H7 (cell line): Measurements from ENCODE around the gene DKK3. TPM values are rescaled to one million over a fixed set of nuclear protein-coding genes. Genes with fewer than 3 reads are reported as not detected.

Experiments
- DNase-seq: peaks from one replicate; pipeline ENCODE4 v3.0.0; 2012
- H3K27me3 ChIP-seq: 2 replicates; pipeline ENCODE4 v1.6.0; 2011; ENCODE audit warnings: mild to moderate bottlenecking, low read length; ENCODE audit not compliant: control insufficient read depth, insufficient read depth
- H3K36me3 ChIP-seq: replicated peaks from 2 replicates; pipeline ENCODE4 v1.5.1; 2011; ENCODE audit warnings: low read length; ENCODE audit not compliant: control insufficient read depth, insufficient read depth
- H3K4me3 ChIP-seq: 2 replicates; pipeline ENCODE4 v1.5.1; 2011; ENCODE audit warnings: low read depth, mild to moderate bottlenecking, control low read depth, low read length, moderate library complexity; ENCODE audit not compliant: insufficient read depth
- total RNA-seq: library from RNA; depleted of rRNA; stranded (reverse); fragments of >200 nt; shearing (Covaris generic); gene quantifications from 2 replicates; pipeline ENCODE4 v1.2.3, GENCODE V29; 2014

Gene DKK3
- total RNA-seq, 1 experiment from 2014 or later: 15.3 TPM

DNA sequence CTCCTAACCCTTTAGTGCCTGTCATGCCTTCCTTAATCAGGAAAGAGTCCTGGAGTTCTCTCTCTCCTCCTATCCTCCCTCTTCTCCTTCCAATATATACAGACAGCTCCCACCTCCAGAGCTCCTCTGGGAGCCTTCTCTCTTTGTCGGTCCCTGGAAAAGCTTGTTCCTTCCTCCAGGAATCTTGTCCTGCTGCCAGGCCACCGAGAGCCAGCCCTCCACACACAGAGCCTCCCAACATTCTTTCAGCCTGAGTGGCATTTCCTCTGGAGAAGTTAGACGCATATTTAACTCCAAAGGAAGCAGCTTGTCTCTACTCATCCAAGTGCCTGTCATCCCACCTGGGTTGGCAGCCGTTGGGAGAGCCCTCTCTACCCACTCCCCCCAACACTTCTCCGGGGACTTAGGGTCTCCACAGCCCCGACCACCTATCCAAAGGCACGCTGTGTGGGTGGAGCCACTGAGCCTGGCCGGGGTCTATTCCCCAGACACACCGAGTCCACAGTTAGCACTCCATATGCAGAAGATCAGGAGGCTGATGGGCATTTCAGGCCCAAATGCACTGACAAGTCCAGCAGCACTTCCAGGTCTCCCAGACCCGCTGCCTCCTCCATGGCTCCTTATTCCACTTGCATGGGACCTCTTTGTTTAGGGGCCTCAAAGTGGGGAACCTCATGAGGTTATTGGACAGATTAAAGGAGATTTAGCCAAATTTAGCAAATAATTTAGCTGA, 31.1 kb downstream of the DKK3 start:
- H3K27me3 ChIP-seq: no peaks in the 10 kb centered on the region
- no peak overlapping the region for H3K4me3 ChIP-seq
- peak; percentile 51 for DNase-seq
- no peaks in the 10 kb centered on the region for H3K36me3 ChIP-seq

DNA sequence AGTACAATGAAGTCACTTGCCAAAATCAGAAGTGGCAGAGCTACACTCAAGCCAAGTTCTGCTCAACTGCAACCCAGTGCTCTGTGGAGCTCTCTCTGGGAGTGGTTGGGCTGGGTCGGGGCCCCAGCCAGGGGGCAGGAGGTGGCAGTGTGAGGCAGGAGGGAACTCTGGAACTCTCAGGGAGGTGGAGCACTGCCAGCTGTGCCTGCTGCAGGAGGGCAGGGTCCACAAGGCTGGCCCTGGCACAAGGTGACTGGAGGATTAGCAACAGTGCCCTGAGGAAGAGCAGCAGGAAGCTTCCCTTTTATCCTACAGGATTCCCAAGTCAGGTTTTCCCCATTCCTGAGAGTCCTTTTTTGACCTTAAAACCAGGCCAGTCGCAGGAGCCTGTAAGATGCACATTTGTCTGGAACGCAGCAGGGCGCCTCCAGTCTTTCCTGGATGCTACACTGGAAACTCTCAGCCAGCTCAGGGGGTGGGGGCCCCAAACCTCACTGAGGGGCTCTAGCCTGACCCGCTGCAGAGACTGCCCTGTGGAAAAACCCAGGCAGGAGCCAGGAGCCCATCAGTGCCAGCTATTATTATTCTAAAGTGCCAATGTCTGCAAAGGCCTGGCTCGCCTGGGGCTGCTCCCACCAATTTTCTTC, 31.8 kb downstream of the DKK3 start:
- no peaks in the 10 kb centered on the region for H3K27me3 ChIP-seq
- peak; percentile 45 for DNase-seq
- no peak overlapping the region for H3K4me3 ChIP-seq
- no peaks in the 10 kb centered on the region for H3K36me3 ChIP-seq

DNA sequence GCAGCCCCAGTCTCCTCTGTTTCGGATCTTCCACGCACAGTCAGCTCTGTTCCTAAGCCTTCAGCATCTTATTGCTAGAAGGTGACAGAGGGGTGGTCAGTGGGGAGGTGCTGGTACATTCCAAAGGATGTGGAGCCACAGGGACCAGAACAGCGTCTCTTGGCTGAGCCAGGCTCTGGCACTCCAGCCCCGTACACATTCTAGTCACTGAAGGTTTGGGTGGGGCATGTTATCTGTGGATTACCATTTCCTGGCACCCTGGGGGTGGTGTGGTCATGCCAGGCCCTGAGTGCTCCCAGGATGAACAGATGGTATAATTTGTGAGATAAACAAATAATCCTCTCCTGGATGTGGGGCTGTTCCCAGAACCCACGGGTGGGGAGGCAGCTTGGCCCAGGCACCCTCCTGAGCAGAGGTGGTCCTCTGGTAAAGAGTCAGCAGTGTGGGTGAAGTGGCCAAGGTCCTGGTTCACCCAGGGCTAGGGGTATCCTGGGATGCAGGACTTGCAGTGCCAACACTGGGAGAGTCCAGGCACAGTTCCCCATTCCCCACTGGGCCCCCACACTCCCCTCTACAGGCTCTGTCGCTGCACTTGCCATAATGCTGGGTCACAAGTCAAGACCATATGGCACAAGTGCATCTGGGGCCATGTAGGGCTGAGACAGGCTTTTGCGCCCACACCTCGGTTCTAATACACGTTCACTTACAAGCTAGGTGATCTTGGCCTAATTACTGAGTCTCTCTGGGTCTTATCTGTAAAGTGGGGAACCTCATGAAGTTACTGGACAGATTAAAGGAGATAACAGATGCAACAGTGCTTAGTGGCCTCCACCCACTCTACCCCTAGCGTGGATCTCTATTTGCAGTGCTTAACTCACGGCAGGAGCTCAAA, 33.0 kb downstream of the DKK3 start:
- Histone ChIP-seq H3K36me3 (no peaks in the 10 kb centered on the region), H3K27me3 (no peaks in the 10 kb centered on the region), H3K4me3 (no peak overlapping the region)
- DNase-seq: peak; percentile 5

DNA sequence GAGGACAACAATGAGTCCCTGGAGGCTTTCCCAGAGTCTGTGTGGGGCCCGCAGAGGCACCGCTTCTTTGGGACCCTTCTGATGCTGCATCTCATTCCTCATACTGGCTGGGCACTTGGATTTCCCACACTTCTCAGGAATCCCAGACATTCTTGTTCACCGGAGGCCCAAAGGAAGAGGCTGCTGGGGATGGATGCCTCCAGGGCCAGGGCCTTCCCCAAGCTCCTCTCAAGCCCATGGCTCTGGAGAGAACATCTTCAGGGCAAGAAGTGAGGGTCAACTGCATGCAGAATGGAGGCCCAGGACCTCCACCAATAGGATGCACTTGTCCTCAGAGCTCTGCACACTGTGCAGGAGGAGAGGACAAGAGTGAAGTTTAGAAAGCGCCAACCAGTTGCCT, 34.6 kb downstream of the DKK3 start:
- H3K36me3 ChIP-seq: no peaks in the 10 kb centered on the region
- peak; percentile 6 for DNase-seq
- no peaks in the 10 kb centered on the region for H3K27me3 ChIP-seq
- H3K4me3 ChIP-seq: no peak overlapping the region

DNA sequence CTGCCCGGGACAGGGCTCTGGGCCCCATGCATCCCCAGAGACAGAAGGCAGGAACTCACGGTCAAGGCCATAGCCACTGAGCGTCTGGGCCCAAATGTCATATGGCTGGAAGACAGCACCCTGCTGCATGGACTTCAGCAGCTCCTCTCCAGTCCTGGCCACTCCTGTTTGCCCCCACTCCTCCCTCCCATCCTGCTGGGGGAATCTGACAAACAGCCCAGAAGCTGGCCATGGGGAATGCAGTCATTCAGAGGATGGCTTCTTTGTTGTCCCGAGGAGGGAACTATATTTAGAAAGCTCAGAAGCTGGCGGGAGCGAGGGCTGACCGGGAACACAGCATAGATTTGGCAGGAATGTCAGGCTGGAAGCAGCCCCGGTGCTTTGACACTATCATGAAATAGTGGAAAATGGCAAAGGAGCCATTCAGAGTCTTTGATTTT, 35.0 kb downstream of the DKK3 start:
- no peaks in the 10 kb centered on the region for H3K36me3 ChIP-seq
- DNase-seq: peak; percentile 22
- H3K27me3 ChIP-seq: no peaks in the 10 kb centered on the region
- no peak overlapping the region for H3K4me3 ChIP-seq

DNA sequence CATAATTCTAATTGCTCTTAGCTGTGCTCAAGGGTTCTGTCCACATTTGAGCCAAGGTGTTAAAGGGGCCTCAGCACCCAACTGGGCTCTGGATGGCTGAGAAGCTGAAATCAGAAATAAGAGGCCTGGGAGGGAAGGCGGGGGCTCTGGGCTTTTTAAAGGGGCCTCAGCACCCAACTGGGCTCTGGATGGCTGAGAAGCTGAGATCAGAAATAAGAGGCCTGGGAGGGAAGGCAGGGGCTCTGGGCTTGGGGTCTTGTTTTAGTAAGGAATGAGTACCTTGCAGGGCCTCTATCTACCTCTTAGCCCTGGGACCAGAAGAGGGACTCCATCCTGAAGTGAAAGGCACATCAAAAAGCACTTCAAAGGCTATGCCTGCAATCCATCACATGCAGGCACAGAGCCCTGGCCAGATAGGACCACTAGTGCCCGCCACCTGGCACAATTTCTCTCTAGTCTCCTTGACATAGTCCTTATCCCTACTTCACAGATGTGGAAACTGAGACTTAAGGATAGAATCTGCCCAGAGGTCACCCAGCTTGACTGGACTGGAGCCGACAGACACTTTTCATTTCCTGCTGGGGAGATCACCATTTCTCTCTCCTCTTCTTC, 35.6 kb downstream of the DKK3 start:
- H3K4me3 ChIP-seq: no peak overlapping the region
- no peaks in the 10 kb centered on the region for H3K36me3 ChIP-seq
- no peaks in the 10 kb centered on the region for H3K27me3 ChIP-seq
- DNase-seq: peak; percentile 10

DNA sequence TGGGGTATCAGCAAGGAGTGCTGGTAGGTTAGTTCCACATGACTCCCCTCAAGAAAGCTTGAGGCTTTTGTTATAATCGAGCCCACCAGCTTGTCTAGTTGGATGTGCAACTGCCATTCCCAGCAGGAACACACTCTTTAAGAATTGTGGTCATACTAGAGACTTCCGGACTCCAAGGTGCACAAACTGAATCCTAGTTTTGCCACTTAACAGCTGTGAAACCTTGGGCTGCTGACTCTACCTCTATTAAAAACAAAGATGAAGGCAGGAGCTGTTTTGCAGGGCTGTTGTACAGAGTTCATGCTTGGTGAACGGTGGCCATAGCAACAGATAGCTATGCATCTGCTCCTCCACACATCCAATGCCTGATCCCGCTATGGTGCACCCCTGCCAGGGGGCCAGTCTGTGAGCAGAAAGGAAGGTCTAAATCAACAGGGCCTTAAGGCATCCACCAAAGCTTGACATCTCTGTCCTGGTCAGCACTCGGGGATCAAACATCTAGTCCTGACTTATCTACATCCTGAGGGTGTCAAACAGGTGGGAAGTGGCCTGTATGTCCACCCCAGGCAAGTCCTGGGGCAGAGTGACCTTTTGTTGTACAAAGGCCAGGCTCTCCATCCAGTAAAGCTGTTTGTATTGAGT, 36.4 kb downstream of the DKK3 start:
- DNase-seq: no peak
- Histone ChIP-seq H3K4me3 (no peak overlapping the region), H3K36me3 (no peaks in the 10 kb centered on the region), H3K27me3 (no peaks in the 10 kb centered on the region)

DNA sequence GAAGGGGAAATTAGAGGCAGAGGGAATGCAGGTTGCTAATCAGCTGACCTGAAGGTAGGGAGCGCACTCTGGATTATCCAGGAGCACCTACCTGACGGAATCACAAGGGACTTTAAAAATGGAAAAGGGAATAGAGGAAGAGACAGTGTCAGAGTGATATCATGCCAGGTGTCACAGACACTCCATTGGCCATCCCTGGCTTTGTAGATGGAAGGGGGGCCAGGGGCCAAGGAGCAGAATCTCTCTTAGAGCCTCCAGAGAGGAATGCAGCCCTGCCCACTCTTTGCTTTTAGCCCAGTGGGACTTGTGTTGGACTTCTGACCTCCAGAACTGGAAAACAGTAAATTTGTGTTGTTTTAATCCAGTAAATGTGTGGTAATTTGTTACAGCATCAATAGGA, 37.9 kb downstream of the DKK3 start:
- DNase-seq: no peak
- Histone ChIP-seq H3K27me3 (no peaks in the 10 kb centered on the region), H3K36me3 (no peaks in the 10 kb centered on the region), H3K4me3 (no peak overlapping the region)

DNA sequence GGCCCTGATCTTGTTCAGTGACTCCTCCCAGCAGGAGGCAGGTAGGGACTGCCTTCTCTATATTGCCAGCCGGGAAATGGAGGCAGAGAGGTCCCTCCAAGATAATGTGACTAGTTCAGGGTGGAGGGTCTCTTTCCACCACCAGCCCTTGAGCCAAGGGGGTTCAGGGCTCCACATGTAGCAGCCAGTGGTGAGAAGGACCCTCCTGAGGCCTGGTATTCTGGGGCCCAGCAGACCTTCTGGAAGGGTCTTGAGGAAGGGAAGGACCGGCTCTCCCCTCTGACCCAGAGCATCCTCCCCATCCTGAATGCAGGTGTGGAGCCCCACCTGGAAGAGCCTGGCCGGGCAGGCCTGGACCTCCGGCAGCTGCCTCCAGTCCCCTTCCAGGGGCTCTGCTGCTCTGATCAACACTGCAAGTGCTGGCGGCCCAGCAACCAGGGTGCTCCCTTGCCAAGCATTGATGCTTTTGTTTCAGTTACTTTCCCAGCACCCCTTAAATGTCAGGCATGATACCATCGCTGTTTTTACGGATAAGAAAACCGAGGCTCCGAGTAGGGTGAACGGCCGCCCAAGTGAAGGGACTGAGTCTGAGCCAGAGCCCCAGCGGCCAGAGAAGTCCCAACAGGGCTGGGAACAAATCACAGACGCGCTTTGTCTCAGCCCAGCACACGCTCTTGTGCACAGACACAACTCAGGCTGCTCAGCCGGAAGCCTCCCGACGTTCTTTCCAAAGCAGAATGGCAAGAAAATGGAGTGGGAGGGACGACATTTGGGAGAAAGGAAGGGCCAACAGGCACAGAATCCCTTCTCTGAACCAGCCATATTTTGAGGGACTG, 38.8 kb downstream of the DKK3 start:
- no peaks in the 10 kb centered on the region for H3K36me3 ChIP-seq
- no peak for DNase-seq
- H3K4me3 ChIP-seq: no peak overlapping the region
- no peaks in the 10 kb centered on the region for H3K27me3 ChIP-seq

DNA sequence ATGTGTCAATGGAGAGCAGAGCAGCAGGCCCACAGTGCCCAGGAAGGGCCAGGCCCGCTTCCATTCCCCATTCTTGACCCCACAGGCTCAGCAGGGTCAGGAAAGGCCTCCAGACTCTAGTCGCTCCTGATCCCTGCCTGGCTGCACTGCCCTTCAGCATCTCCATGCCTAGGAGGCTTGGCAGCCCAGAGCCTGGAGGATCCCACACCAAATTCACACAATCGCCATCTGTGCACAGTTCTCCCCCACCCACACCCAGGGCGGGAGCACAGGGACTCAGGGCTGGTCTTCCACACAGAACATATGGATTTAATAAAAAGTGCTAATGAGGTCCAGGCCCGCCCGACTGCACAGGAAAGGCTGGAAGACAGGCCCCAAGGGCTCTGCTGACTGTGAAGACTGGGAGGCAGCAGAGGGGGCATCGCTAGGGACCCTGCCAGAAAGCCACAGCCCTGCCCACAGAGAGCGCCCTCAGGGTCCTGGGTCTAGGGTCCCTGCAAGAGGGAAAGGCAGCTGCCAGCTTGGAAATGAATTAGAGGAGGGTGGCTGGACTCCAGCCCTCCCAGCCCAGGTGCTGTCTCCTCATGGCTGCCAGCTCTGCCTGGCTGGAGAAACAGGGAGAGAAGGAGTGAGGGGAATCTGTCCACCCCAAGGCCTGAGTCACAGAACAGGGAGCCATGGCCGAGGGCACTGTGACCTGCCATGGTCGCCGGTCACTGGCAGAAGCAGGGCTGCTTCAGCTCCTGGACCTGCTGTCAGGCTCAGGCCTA, 39.7 kb downstream of the DKK3 start:
- no peaks in the 10 kb centered on the region; the same call in 1 of the 2 replicates for H3K36me3 ChIP-seq
- no peaks in the 10 kb centered on the region for H3K27me3 ChIP-seq
- DNase-seq: peak; percentile 17

DNA sequence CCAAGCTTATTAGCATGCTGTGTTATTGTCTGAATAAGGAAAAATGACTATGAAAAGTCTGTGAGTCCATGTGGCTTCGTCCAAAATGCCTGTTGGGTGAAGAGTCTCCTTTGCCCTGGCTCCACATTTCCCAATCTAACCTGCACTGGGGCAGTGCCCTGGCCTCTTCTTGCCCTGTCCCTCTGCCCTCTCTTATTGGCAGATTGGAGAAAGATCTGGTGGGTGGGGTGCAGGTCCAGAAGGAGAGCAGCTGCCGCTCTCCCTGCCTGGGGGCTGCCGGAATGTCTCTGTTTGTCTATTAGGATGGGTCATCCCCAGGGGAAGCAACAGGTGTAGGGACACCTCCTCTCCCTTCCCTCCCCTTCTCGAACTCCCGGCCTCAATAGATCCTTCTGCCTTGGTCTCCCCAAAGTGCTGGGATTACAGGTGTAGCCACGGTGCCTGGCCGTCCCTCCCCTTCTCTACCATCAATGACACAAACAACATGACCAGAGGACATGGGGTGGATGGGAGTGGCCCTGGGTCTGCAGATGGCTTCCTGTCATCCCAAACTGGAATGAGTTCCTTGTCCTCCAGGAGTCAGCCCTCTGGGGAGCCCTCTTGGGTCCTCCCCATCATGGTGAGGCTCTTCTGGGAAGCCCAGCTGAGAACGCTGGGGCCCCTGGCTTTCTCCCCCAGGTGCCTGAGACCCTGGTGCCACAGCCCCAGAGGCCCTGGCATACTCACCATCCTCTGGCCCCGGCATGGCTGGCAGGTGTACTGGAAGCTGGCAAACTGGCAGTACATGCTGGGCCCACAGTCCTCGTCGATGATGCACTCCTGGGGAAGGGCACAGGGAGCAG, 40.5 kb downstream of the DKK3 start:
- Histone ChIP-seq H3K36me3 (no peaks in the 10 kb centered on the region; the same call in 1 of the 2 replicates), H3K27me3 (no peaks in the 10 kb centered on the region), H3K4me3 (no peak overlapping the region)
- no peak for DNase-seq

More for the DNA sequence above, 39.7 kb downstream of the DKK3 start:
- no peak overlapping the region for H3K4me3 ChIP-seq
